AG04449 (cell line): ENCODE data around the gene TNFRSF9.

Experiments
- CTCF ChIA-PET: fragments of 350-600 bp; formaldehyde crosslinking; extraction: SDS; loops from one replicate; lab custom pipeline; 2021; ENCODE audit warnings: antibody characterized with exemption; lab: Yijun Ruan, JAX
- POLR2A ChIA-PET: fragments of 400-600, 350-600 bp; formaldehyde crosslinking; extraction: SDS; loops from one replicate; lab custom pipeline; 2020; ENCODE audit warnings: antibody characterized with exemption, inconsistent platforms; lab: Yijun Ruan, JAX
- DNase-seq: peaks from one replicate; pipeline ENCODE4 v3.0.0-alpha.2; 2010; ENCODE audit warnings: low read depth, low spot score
- H3K4me3 ChIP-seq: 2 replicates; pipeline ENCODE4 v1.5.1; 2011; ENCODE audit warnings: low read depth, mild to moderate bottlenecking, control low read depth, low read length
- CTCF ChIP-seq: IDR thresholded peaks from one replicate; pipeline ENCODE4 v1.5.1; 2011; ENCODE audit warnings: mild to moderate bottlenecking, moderate library complexity, low read length, control low read depth, inconsistent platforms; ENCODE audit not compliant: insufficient read depth; ENCODE audit errors: missing control alignments

Gene TNFRSF9

DNA sequence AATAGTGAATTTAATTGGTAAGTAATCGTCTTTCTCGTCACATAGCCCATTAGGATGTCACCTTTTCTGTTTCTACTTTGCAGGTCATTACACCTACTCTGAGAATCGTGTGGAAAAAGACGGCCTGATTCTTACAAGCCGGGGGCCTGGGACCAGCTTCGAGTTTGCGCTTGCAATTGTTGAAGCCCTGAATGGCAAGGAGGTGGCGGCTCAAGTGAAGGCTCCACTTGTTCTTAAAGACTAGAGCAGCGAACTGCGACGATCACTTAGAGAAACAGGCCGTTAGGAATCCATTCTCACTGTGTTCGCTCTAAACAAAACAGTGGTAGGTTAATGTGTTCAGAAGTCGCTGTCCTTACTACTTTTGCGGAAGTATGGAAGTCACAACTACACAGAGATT, 44.2 kb upstream of the TNFRSF9 start:
- no peak for TF ChIP-seq CTCF
- POLR2A ChIA-PET = no interaction called here
- no peak overlapping the region for H3K4me3 ChIP-seq
- CTCF ChIA-PET = interaction anchor here (0.9 to 14.6 kb wide), 10 partner anchors 10 to 364 kb away, joined by 3 to 277 read pairs (median 4); partner anchors contain the start of gene SLC45A1
- no peak for DNase-seq

DNA sequence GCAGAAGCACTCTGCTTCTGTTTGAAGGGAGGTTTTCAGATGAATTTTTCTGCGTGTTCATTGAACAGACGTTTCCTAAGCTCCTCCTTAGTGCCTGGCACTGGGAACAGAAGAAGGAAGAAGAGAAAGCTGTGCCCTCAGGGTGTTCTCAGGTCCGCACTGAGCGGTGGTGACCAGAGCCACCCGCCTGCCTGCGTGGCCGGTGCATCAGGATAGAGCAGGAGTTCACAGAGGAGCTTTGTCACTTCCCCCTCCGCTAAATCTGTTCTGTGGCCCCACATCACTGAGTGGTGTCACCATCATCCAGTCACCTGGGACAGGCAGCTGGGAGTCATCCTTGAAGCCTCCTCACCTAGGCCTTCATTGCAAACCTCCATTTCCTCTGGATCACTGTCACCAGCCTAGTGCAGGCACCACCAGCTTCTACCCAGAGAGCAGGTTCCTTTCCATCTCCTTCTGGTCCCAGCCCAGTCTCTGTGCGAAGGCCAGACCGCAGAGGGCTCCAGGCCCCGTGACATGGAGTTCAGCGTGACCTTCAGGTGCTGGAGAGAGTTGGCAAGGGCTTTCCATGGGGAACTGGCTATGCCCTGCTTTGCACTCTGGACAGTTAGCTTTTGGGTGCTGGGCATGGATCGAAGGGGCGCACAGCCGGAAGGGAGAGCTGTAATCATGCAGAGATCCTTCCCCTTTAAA, 42.6 kb upstream of the TNFRSF9 start:
- no peak for TF ChIP-seq CTCF
- ChIA-PET POLR2A (interaction anchor here (0.6 kb wide), 1 partner anchor 324 kb away, joined by 3 read pairs; no protein-coding TSS in a partner anchor), CTCF (interaction anchor here (0.6 to 14.6 kb wide), 31 partner anchors 9 to 745 kb away, joined by 3 to 277 read pairs (median 4); partner anchors contain the start of genes ERRFI1 and SLC45A1)
- no peak for DNase-seq
- no peak overlapping the region for H3K4me3 ChIP-seq

- H3K4me3 ChIP-seq = no peak overlapping the region
- CTCF ChIA-PET = interaction anchor here (0.7 to 14.6 kb wide), 12 partner anchors 8 to 368 kb away, joined by 3 to 277 read pairs (median 6); partner anchors contain the start of gene SLC45A1
- POLR2A ChIA-PET = interaction anchor here (0.7 kb wide), 1 partner anchor 20 kb away, joined by 3 read pairs; the partner anchor contains the start of gene PARK7
- no peak for TF ChIP-seq CTCF
- no peak for DNase-seq
Observed at GRCh38 chr1:7980984-7981383, 40.3 kb upstream of the TNFRSF9 start.

GRCh38 chr1:7975212-7975865, 34.7 kb upstream of the TNFRSF9 start:
- POLR2A ChIA-PET = interaction anchor here (0.6 to 1.7 kb wide), 6 partner anchors 14 to 449 kb away, joined by 3 to 7 read pairs (median 3); partner anchors contain the start of gene PARK7

GRCh38 chr1:7973086-7973485, 32.4 kb upstream of the TNFRSF9 start:
- no peak for TF ChIP-seq CTCF
- DNase-seq = no peak
- ChIA-PET CTCF (interaction anchor here (0.7 to 14.6 kb wide), 7 partner anchors 8 to 376 kb away, joined by 3 to 248 read pairs (median 56); partner anchors contain the start of gene PARK7), POLR2A (interaction anchor here (0.6 kb wide), 1 partner anchor 378 kb away, joined by 3 read pairs; no protein-coding TSS in a partner anchor)
- no peak overlapping the region for H3K4me3 ChIP-seq

More at GRCh38 chr1:7975212-7975865, 34.7 kb upstream of the TNFRSF9 start:
- CTCF ChIA-PET = interaction anchor here (0.8 to 14.6 kb wide), 40 partner anchors 11 to 726 kb away, joined by 3 to 277 read pairs (median 4); partner anchors contain the start of genes PARK7 and SLC45A1
- DNase-seq = no peak
- no peak overlapping the region for H3K4me3 ChIP-seq
- TF ChIP-seq CTCF = peak; percentile 90
